Neuronal stem cell (in vitro differentiated cells): ENCODE data around the gene CSNK1G2.

Source experiments
- DNase-seq: peaks from one replicate; pipeline ENCODE4 v3.0.0-alpha.2; 2013; ENCODE audit warnings: low spot score
- H2AFZ ChIP-seq: one replicate; pipeline ENCODE4 v1.6.1; 2013; ENCODE audit warnings: mild to moderate bottlenecking, low read length, inconsistent platforms
- H2AK5ac ChIP-seq: 2 replicates; pipeline ENCODE4 v1.6.1; 2013; ENCODE audit warnings: low read depth, mild to moderate bottlenecking, inconsistent platforms, low read length, moderate library complexity, mixed read lengths
- H2BK120ac ChIP-seq: 2 replicates; pipeline ENCODE4 v1.6.1; 2013; ENCODE audit warnings: low read depth, mild to moderate bottlenecking, inconsistent platforms, low read length, moderate library complexity, mixed read lengths
- H2BK12ac ChIP-seq: one replicate; pipeline ENCODE4 v1.6.1; 2013; ENCODE audit warnings: low read length, inconsistent platforms
- H2BK15ac ChIP-seq: 2 replicates; pipeline ENCODE4 v1.6.1; 2013; ENCODE audit warnings: mild to moderate bottlenecking, low read length, inconsistent platforms, mixed read lengths
- H2BK5ac ChIP-seq: one replicate; pipeline ENCODE4 v1.6.1; 2013; ENCODE audit warnings: inconsistent platforms, mild to moderate bottlenecking, low read length, moderate library complexity
- H3K14ac ChIP-seq: one replicate; pipeline ENCODE4 v1.6.1; 2013; ENCODE audit warnings: low read length, inconsistent platforms
- H3K18ac ChIP-seq: 2 replicates; pipeline ENCODE4 v1.6.1; 2013; ENCODE audit warnings: low read length, inconsistent platforms
- H3K23ac ChIP-seq: 2 replicates; pipeline ENCODE4 v1.6.1; 2013; ENCODE audit warnings: low read depth, mild to moderate bottlenecking, mixed read lengths, low read length, inconsistent platforms; ENCODE audit not compliant: poor library complexity
- H3K27ac ChIP-seq: replicated peaks from 3 replicates; pipeline ENCODE4 v1.5.1; 2013; ENCODE audit warnings: low read length, inconsistent platforms
- H3K27me3 ChIP-seq, 3 experiments: 2 replicates each; pipeline ENCODE4 v1.6.1; 2013; ENCODE audit warnings: low read length in 3 of 3, mild to moderate bottlenecking in 2 of 3, inconsistent platforms in 1 of 3, low read depth in 1 of 3, mixed read lengths in 1 of 3, moderate library complexity in 1 of 3; ENCODE audit not compliant: control insufficient read depth in 3 of 3, insufficient read depth in 3 of 3
- H3K36me3 ChIP-seq, 2 donors: replicated peaks in 1 of 2; 2 replicates each; pipeline ENCODE4 v1.6.1; 2013; ENCODE audit warnings: low read length in 2 of 2; ENCODE audit not compliant: control insufficient read depth in 2 of 2, insufficient read depth in 2 of 2
- H3K4ac ChIP-seq: 2 replicates; pipeline ENCODE4 v1.6.1; 2013; ENCODE audit warnings: inconsistent platforms, mild to moderate bottlenecking, low read length, moderate library complexity
- H3K4me1 ChIP-seq, 2 donors: 1 replicate in 1 of 2; 2 replicates in 1 of 2; pipeline ENCODE4 v1.6.1; 2013; ENCODE audit warnings: low read length in 2 of 2, low read depth in 1 of 2; ENCODE audit not compliant: control insufficient read depth in 2 of 2, insufficient read depth in 1 of 2
- H3K4me2 ChIP-seq: one replicate; pipeline ENCODE4 v1.6.1; 2013; ENCODE audit warnings: mild to moderate bottlenecking, low read length, inconsistent platforms; ENCODE audit not compliant: insufficient read depth, poor library complexity, severe bottlenecking
- H3K4me3 ChIP-seq, 2 donors: 2 replicates each; pipeline ENCODE4 v1.5.1; 2013; ENCODE audit warnings: low read length in 2 of 2, mild to moderate bottlenecking in 2 of 2, inconsistent platforms in 1 of 2, moderate library complexity in 1 of 2
- H3K79me1 ChIP-seq: one replicate; pipeline ENCODE4 v1.6.1; 2013; ENCODE audit warnings: low read depth, mild to moderate bottlenecking, inconsistent platforms, low read length, moderate library complexity
- H3K9ac ChIP-seq: one replicate; pipeline ENCODE4 v1.6.1; 2013; ENCODE audit warnings: mild to moderate bottlenecking, low read depth, low read length, inconsistent platforms; ENCODE audit not compliant: poor library complexity
- H3K9me3 ChIP-seq, 2 donors: replicated peaks in 1 of 2; 2 replicates each; pipeline versions ENCODE3 to v1.6.1; 2013; ENCODE audit warnings: low read length in 2 of 2, mild to moderate bottlenecking in 2 of 2, inconsistent platforms in 1 of 2, low read depth in 1 of 2, mixed read lengths in 1 of 2, moderate library complexity in 1 of 2; ENCODE audit not compliant: control insufficient read depth in 2 of 2, insufficient read depth in 1 of 2
- H4K8ac ChIP-seq: one replicate; pipeline ENCODE4 v1.6.1; 2013; ENCODE audit warnings: low read depth, mild to moderate bottlenecking, inconsistent platforms, low read length, moderate library complexity
- H4K91ac ChIP-seq: one replicate; pipeline ENCODE4 v1.6.1; 2013; ENCODE audit warnings: low read length, low read depth, mild to moderate bottlenecking, inconsistent platforms; ENCODE audit not compliant: poor library complexity
- WGBS, 2 donors: extraction: QIAGEN DNeasy Blood & Tissue Kit; methylation state at CpG; one replicate each; pipeline ENCODE4 v1.1.7; 2013; ENCODE audit warnings: missing lambda C conversion rate in 2 of 2, mixed read lengths in 1 of 2; ENCODE audit not compliant: insufficient read length in 2 of 2, insufficient replicate concordance in 1 of 2; ENCODE audit errors: extremely low coverage in 2 of 2; 5-methylcytosine and 5-hydroxymethylcytosine counted together

Gene CSNK1G2

DNA sequence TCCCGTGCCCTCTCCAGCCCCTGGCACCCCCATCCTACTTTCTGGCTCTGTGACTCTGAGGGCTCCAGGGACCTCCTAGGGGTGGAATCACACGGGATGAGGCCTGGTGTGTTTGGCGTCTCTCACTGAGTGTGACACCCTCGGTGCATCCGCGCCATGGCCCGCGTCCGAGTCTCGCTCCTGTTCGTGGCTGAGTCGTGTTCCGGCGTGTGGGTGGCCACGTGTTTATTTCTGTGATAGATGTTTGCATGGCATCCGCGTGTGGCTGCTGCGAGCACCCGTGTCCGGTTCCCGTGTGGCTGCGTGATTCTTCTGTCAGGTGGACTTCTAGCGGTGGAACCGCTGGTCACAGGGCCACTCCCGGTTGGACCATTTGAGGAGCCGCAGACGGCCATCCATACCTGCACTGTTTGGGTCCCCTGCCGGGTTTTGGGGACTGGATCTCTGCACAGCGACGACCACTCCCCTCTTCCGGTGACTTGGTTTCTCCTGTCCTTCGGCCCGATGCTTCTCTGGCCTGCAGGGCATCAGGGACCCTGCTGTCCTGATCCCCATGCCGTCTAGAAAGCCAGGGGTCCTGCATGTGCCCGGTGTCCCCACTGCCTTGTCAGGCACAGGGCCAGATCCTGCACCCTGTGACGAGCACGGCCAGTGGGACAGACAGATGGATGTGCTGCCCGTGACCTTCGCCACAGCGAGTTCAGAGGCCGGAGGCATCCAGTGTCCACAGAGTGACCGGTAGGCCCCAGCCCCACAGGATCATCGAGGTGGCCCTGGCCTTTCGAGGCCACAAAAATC lies 8.5 kb downstream of the CSNK1G2 start:
- Histone ChIP-seq H3K9ac (no peak overlapping the region), H3K4me1 (peaks cover 0 to under 1% of the 10 kb centered on the region in 2 donors), H2BK12ac (no peak overlapping the region), H4K8ac (no peak overlapping the region), H2AFZ (no peak overlapping the region), H3K4me3 (peak overlapping the region in 1 of 2 donors; percentile 31), H3K27me3 (no peaks in the 10 kb centered on the region), H2AK5ac (no peak overlapping the region), H2BK5ac (peak overlapping the region; percentile 24), H3K27ac (no peak overlapping the region), H3K18ac (peak overlapping the region; percentile 28), H3K36me3 (peaks cover 16 to 58% of the 10 kb centered on the region in 2 donors), H3K14ac (no peak overlapping the region), H3K9me3 (peaks cover 3 to 8% of the 10 kb centered on the region in 2 donors), H3K4me2 (no peak overlapping the region), H4K91ac (no peak overlapping the region), H2BK15ac (no peak overlapping the region), H3K23ac (peak overlapping the region; percentile 85), H3K4ac (no peak overlapping the region), H2BK120ac (no peak overlapping the region), H3K79me1 (peaks cover 50% of the 10 kb centered on the region)
- no CpG with 5 or more reads among the region's 44 CpGs for WGBS, 2 donors
- no peak for DNase-seq

GRCh38 chr19:1950640-1951039 lies 9.7 kb downstream of the CSNK1G2 start:
- H2BK5ac ChIP-seq = peak overlapping the region; percentile 24
- no peak overlapping the region for H3K14ac ChIP-seq
- no peak overlapping the region for H2BK120ac ChIP-seq
- peaks cover 3 to 8% of the 10 kb centered on the region in 2 donors for H3K9me3 ChIP-seq
- no peak overlapping the region for H2BK12ac ChIP-seq
- no peak overlapping the region for H2AFZ ChIP-seq
- peaks cover 0 to 8% of the 10 kb centered on the region in 2 donors for H3K4me1 ChIP-seq
- no peak overlapping the region for H3K4ac ChIP-seq
- no peak overlapping the region for H3K23ac ChIP-seq
- no peak overlapping the region for H3K27ac ChIP-seq
- no peak overlapping the region for H3K18ac ChIP-seq
- H3K27me3 ChIP-seq = no peaks in the 10 kb centered on the region
- no peak overlapping the region for H3K9ac ChIP-seq
- H3K4me2 ChIP-seq = no peak overlapping the region
- H4K8ac ChIP-seq = peak overlapping the region; percentile 43
- no peak overlapping the region for H4K91ac ChIP-seq
- H3K36me3 ChIP-seq = peaks cover 16 to 62% of the 10 kb centered on the region in 2 donors
- DNase-seq = no peak
- peaks cover 51% of the 10 kb centered on the region for H3K79me1 ChIP-seq
- H3K4me3 ChIP-seq = no peak overlapping the region
- H2AK5ac ChIP-seq = no peak overlapping the region
- H2BK15ac ChIP-seq = no peak overlapping the region
- WGBS, 2 donors = no CpG with 5 or more reads among the region's 16 CpGs

- Histone ChIP-seq H3K27me3 (no peaks in the 10 kb centered on the region), H2BK120ac (no peak overlapping the region), H3K23ac (no peak overlapping the region), H3K4ac (no peak overlapping the region), H3K4me1 (peaks cover 0 to 10% of the 10 kb centered on the region in 2 donors), H3K79me1 (peaks cover 55% of the 10 kb centered on the region), H2BK15ac (no peak overlapping the region), H2AK5ac (no peak overlapping the region), H3K36me3 (peaks cover 16 to 56% of the 10 kb centered on the region in 2 donors), H2BK12ac (no peak overlapping the region), H3K4me2 (no peak overlapping the region), H4K8ac (no peak overlapping the region), H3K9me3 (peaks cover 3 to 8% of the 10 kb centered on the region in 2 donors), H3K9ac (no peak overlapping the region), H3K18ac (no peak overlapping the region), H3K14ac (no peak overlapping the region), H3K27ac (no peak overlapping the region), H2AFZ (no peak overlapping the region), H4K91ac (no peak overlapping the region), H2BK5ac (no peak overlapping the region), H3K4me3 (no peak overlapping the region)
- no peak for DNase-seq
- no CpG with 5 or more reads among the region's 21 CpGs for WGBS, 2 donors
Observed at GRCh38 chr19:1952635-1953034, 11.7 kb downstream of the CSNK1G2 start.

- Histone ChIP-seq H3K79me1 (peaks cover 59% of the 10 kb centered on the region), H2BK120ac (no peak overlapping the region), H4K8ac (no peak overlapping the region), H3K4me3 (no peak overlapping the region), H3K4me2 (no peak overlapping the region), H3K14ac (peak overlapping the region; percentile 3), H4K91ac (no peak overlapping the region), H2BK5ac (no peak overlapping the region), H2BK12ac (no peak overlapping the region), H3K36me3 (peaks cover 16 to 56% of the 10 kb centered on the region in 2 donors), H3K18ac (no peak overlapping the region), H3K9ac (no peak overlapping the region), H2AFZ (no peak overlapping the region), H3K9me3 (peaks cover 3 to 8% of the 10 kb centered on the region in 2 donors), H3K4me1 (peaks cover 0 to 10% of the 10 kb centered on the region in 2 donors), H2AK5ac (no peak overlapping the region), H3K23ac (peak overlapping the region; percentile 55), H3K27ac (no peak overlapping the region), H3K4ac (no peak overlapping the region), H3K27me3 (no peaks in the 10 kb centered on the region), H2BK15ac (no peak overlapping the region)
- no peak for DNase-seq
- no CpG with 5 or more reads among the region's 19 CpGs for WGBS, 2 donors
Observed at GRCh38 chr19:1953037-1953436, 12.1 kb downstream of the CSNK1G2 start.
